Fibroblast of lung (primary cell): ENCODE results near the gene MYPOP. TPM values are rescaled to one million over a fixed set of nuclear protein-coding genes. Genes with fewer than 3 reads are reported as not detected.

Source experiments
- DNase-seq, 2 donors: peaks; one replicate each; pipeline versions ENCODE4 v3.0.0 to v3.0.0-alpha.2; 2010; ENCODE audit warnings: low read depth in 2 of 2
- H2AFZ ChIP-seq: 2 replicates; pipeline ENCODE4 v1.5.1; 2012; ENCODE audit warnings: low read length, control low read depth, inconsistent platforms
- H3K27ac ChIP-seq: 2 replicates; pipeline ENCODE4 v1.5.1; 2011; ENCODE audit warnings: low read length, control low read depth; ENCODE audit not compliant: insufficient read depth
- H3K27me3 ChIP-seq: 2 replicates; pipeline ENCODE4 v1.5.1; 2011; ENCODE audit warnings: mild to moderate bottlenecking, low read length; ENCODE audit not compliant: control insufficient read depth, insufficient read depth
- H3K36me3 ChIP-seq: 2 replicates; pipeline ENCODE4 v1.5.1; 2011; ENCODE audit warnings: low read length; ENCODE audit not compliant: control insufficient read depth, insufficient read depth
- H3K4me1 ChIP-seq: 2 replicates; pipeline ENCODE4 v1.5.1; 2011; ENCODE audit warnings: low read length; ENCODE audit not compliant: control insufficient read depth, insufficient read depth; ENCODE audit errors: extremely low read depth
- H3K4me2 ChIP-seq: 2 replicates; pipeline ENCODE4 v1.5.1; 2011; ENCODE audit warnings: low read length, control low read depth; ENCODE audit not compliant: insufficient read depth; ENCODE audit errors: extremely low read depth
- H3K4me3 ChIP-seq, 4 experiments: fragments of 200-600 bp in 1 of 4; sonication (generic) in 1 of 4; replicated peaks in 1 of 4; 2 replicates each; pipeline ENCODE4 v1.5.1; 2011 to 2016; ENCODE audit warnings: low read length in 4 of 4, low read depth in 3 of 4, mild to moderate bottlenecking in 3 of 4, control low read depth in 2 of 4, inconsistent platforms in 1 of 4, mixed read lengths in 1 of 4; ENCODE audit not compliant: insufficient read depth in 1 of 4; ENCODE audit errors: control extremely low read depth in 1 of 4
- H3K79me2 ChIP-seq: 2 replicates; pipeline ENCODE4 v1.5.1; 2012; ENCODE audit warnings: mild to moderate bottlenecking, low read length, inconsistent platforms; ENCODE audit not compliant: control insufficient read depth, insufficient read depth
- H3K9ac ChIP-seq: 2 replicates; pipeline ENCODE4 v1.5.1; 2011; ENCODE audit warnings: mild to moderate bottlenecking, low read length, control low read depth; ENCODE audit not compliant: insufficient read depth
- H3K9me3 ChIP-seq: 2 replicates; pipeline ENCODE4 v1.5.1; 2012; ENCODE audit warnings: low read depth, low read length; ENCODE audit not compliant: control insufficient read depth, insufficient read depth
- H4K20me1 ChIP-seq: 2 replicates; pipeline ENCODE4 v1.5.1; 2011; ENCODE audit warnings: low read length; ENCODE audit not compliant: control insufficient read depth, insufficient read depth; ENCODE audit errors: extremely low read depth
- EZH2 ChIP-seq: IDR thresholded peaks from 2 replicates; pipeline ENCODE4 v1.5.1; 2012; ENCODE audit warnings: low read length, control low read depth, mild to moderate bottlenecking; ENCODE audit errors: missing control alignments
- polyA minus RNA-seq: library from RNA; depleted of rRNA, polyadenylated mRNA; stranded (reverse); fragments of >200 nt; gene quantifications from 2 replicates; pipeline ENCODE4 v1.2.3, GENCODE V29; 2011; ENCODE audit warnings: low replicate concordance
- polyA plus RNA-seq, 2 donors: library from polyadenylated mRNA; depleted of rRNA in 1 of 2; stranded (reverse) in 1 of 2; unstranded in 1 of 2; fragments of >200 nt; gene quantifications; 2 replicates each; pipeline ENCODE4 v1.2.1, GENCODE V29; 2011 to 2012; ENCODE audit warnings: missing spikeins in 1 of 2
- total RNA-seq: library from RNA; depleted of rRNA; stranded (reverse); fragments of >200 nt; gene quantifications from 2 replicates; pipeline ENCODE4 v1.2.1, GENCODE V29; 2014
- TF ChIP-seq, protein P1 (sequence below), 2 donors: IDR thresholded peaks in 1 of 2; conservative IDR thresholded peaks in 1 of 2; 1 replicate in 1 of 2; 2 replicates in 1 of 2; pipeline ENCODE4 v1.5.1; 2011 to 2012; ENCODE audit warnings: low read length in 2 of 2, control low read depth in 1 of 2, inconsistent platforms in 1 of 2, low read depth in 1 of 2, mild to moderate bottlenecking in 1 of 2

The MYPOP gene, protein sequence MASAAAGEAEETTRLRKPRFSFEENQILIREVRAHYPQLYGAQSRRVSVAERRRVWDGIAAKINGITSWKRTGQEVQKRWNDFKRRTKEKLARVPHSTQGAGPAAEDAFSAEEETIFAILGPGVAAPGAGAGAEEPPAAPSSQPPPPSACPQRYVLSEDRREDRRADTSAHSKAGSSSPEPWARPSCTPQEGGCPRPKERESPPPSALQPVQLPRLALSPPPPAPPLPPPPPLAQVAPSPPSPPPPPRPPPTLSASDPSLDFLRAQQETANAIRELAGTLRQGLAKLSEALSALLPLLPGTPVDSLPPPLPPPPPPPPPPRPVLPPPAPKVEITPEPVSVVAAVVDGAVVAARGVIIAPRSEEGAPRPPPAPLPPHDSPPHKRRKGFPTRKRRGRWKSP
- total RNA-seq = 1.3 TPM in 2 replicates
- 0.81 and 1.1 TPM in 2 replicates for polyA plus RNA-seq
- polyA plus RNA-seq (2012) = 4.0 and 5.1 TPM in 2 replicates
- polyA minus RNA-seq = 2.2 and 3.0 TPM in 2 replicates

GRCh38 chr19:45901912-45902650, at the start of gene MYPOP:
Gene MYPOP, minus strand, starts transcription at chr19:45902613. Its CDS starts 840 bp downstream, at chr19:45901773.
- peak within 1 kb of the TSS; percentile 51 for H3K9ac ChIP-seq

DNA sequence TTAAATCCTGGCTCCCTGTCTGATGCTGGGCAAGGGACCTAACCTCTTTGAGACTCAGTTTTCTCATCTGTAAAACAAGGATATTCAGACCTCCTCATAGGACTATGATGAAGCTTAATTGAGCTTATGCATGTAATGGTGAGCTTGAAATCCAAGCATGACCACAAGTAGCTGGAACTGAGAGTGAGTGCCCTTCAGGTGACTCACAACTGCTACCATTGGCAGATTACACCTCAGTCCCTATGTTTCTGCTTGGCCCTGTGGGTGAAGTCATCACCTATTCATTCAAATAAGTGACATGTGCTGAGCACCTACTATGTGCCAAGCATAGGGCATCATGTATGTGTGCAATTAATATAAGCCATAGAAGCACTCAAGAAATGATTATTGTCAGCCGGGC, 45.5 kb upstream of the MYPOP start:
- Histone ChIP-seq H3K4me3 (no peak overlapping the region), H3K27me3 (no peaks in the 10 kb centered on the region), H3K9me3 (no peaks in the 10 kb centered on the region), H3K4me2 (no peak overlapping the region), H3K4me1 (no peaks in the 10 kb centered on the region), H3K9ac (no peak overlapping the region), H3K27ac (no peak overlapping the region), H3K36me3 (no peaks in the 10 kb centered on the region), H3K79me2 (no peaks in the 10 kb centered on the region), H2AFZ (no peak overlapping the region), H4K20me1 (no peaks in the 10 kb centered on the region)
- peak in 1 of 2 donors; percentile 93 for DNase-seq
- TF ChIP-seq, protein P1, sequence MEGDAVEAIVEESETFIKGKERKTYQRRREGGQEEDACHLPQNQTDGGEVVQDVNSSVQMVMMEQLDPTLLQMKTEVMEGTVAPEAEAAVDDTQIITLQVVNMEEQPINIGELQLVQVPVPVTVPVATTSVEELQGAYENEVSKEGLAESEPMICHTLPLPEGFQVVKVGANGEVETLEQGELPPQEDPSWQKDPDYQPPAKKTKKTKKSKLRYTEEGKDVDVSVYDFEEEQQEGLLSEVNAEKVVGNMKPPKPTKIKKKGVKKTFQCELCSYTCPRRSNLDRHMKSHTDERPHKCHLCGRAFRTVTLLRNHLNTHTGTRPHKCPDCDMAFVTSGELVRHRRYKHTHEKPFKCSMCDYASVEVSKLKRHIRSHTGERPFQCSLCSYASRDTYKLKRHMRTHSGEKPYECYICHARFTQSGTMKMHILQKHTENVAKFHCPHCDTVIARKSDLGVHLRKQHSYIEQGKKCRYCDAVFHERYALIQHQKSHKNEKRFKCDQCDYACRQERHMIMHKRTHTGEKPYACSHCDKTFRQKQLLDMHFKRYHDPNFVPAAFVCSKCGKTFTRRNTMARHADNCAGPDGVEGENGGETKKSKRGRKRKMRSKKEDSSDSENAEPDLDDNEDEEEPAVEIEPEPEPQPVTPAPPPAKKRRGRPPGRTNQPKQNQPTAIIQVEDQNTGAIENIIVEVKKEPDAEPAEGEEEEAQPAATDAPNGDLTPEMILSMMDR (conservative IDR thresholded peaks at IDR 0.05 in 1 of 2, IDR thresholded peaks at IDR 0.05 in 1 of 2; ENCODE audit: low read depth in 1 of 2, low read length in 2 of 2) = no peak
- no peak for TF ChIP-seq EZH2

More at GRCh38 chr19:45901912-45902650, at the start of gene MYPOP:
- Histone ChIP-seq H3K79me2 (no peaks in the 10 kb centered on the region), H3K27me3 (no peaks in the 10 kb centered on the region), H3K4me2 (peak within 1 kb of the TSS; percentile 93), H3K9me3 (no peaks in the 10 kb centered on the region), H2AFZ (peak within 1 kb of the TSS; percentile 98), H4K20me1 (no peaks in the 10 kb centered on the region), H3K36me3 (peaks cover 3% of the 10 kb centered on the region), H3K4me1 (peaks cover 4% of the 10 kb centered on the region), H3K27ac (peak within 1 kb of the TSS; percentile 45), H3K4me3 (peak within 1 kb of the TSS; percentile 83 to 94 (median 87))
- TF ChIP-seq, protein P1 (conservative IDR thresholded peaks at IDR 0.05 in 1 of 2, IDR thresholded peaks at IDR 0.05 in 1 of 2; ENCODE audit: low read depth in 1 of 2, low read length in 2 of 2) = no peak
- no peak for TF ChIP-seq EZH2
- no peak for DNase-seq

GRCh38 chr19:45940515-45940805, 38.0 kb upstream of the MYPOP start:
- no peak for DNase-seq
- Histone ChIP-seq H3K9ac (no peak overlapping the region), H3K36me3 (no peaks in the 10 kb centered on the region), H3K79me2 (no peaks in the 10 kb centered on the region), H3K9me3 (no peaks in the 10 kb centered on the region), H3K4me2 (no peak overlapping the region), H3K4me3 (no peak overlapping the region), H3K27ac (no peak overlapping the region), H3K4me1 (no peaks in the 10 kb centered on the region), H4K20me1 (no peaks in the 10 kb centered on the region), H3K27me3 (peaks cover 4% of the 10 kb centered on the region), H2AFZ (no peak overlapping the region)
- TF ChIP-seq, protein P1 (conservative IDR thresholded peaks at IDR 0.05 in 1 of 2, IDR thresholded peaks at IDR 0.05 in 1 of 2; ENCODE audit: low read depth in 1 of 2, low read length in 2 of 2) = no peak
- TF ChIP-seq EZH2 = no peak
